HEK293 (cell line): ENCODE data around the gene WASF3.

Experiments used
- CTCF ChIA-PET: fragments of 350-600 bp; formaldehyde crosslinking; extraction: SDS; loops from one replicate; lab custom pipeline; 2021; ENCODE audit warnings: antibody characterized with exemption; lab: Yijun Ruan, JAX
- POLR2A ChIA-PET: fragments of 300-600 bp; formaldehyde crosslinking; extraction: SDS; loops from one replicate; lab custom pipeline; 2020; ENCODE audit warnings: antibody characterized with exemption, inconsistent platforms; lab: Yijun Ruan, JAX
- H3K27ac ChIP-seq: fragments of 200-500 bp; sonication (Bioruptor generic); 2 replicates; pipeline ENCODE4 v1.5.1; 2014; ENCODE audit warnings: low read depth, low read length, control low read depth, inconsistent platforms; ENCODE audit errors: extremely low read depth
- H3K36me3 ChIP-seq, 2 experiments: fragments of 200-500 bp in 1 of 2; sonication (Bioruptor generic) in 1 of 2; 1 replicate in 1 of 2; 2 replicates in 1 of 2; pipeline ENCODE4 v1.5.1; 2014 to 2017; ENCODE audit warnings: inconsistent platforms in 2 of 2, low read length in 2 of 2; ENCODE audit not compliant: control insufficient read depth in 2 of 2, insufficient read depth in 1 of 2
- H3K4me1 ChIP-seq: fragments of 200-500 bp; sonication (Bioruptor generic); 2 replicates; pipeline ENCODE4 v1.5.1; 2014; ENCODE audit warnings: mild to moderate bottlenecking, low read length, inconsistent platforms; ENCODE audit not compliant: control insufficient read depth, insufficient read depth
- H3K4me3 ChIP-seq: 2 replicates; pipeline ENCODE4 v1.5.1; 2011; ENCODE audit warnings: low read depth, mild to moderate bottlenecking, control low read depth, low read length, moderate library complexity
- H3K9me3 ChIP-seq: fragments of 200-500 bp; sonication (Bioruptor generic); 2 replicates; pipeline ENCODE4 v1.5.1; 2014; ENCODE audit warnings: low read depth, low read length, inconsistent platforms; ENCODE audit not compliant: control insufficient read depth, insufficient read depth
- GLIS1 ChIP-seq: fragments of 450-650 bp; formaldehyde crosslinking; IDR thresholded peaks from 2 replicates; pipeline ENCODE4 v1.5.1; 2016; ENCODE audit warnings: missing biosample characterization, missing genetic modification characterization
- GLIS2 ChIP-seq: fragments of 450-650 bp; formaldehyde crosslinking; IDR thresholded peaks from 2 replicates; pipeline ENCODE4 v1.5.1; 2016; ENCODE audit warnings: missing biosample characterization, missing genetic modification characterization
- MYNN ChIP-seq: fragments of 450-650 bp; formaldehyde crosslinking; IDR thresholded peaks from 2 replicates; pipeline ENCODE4 v1.5.1; 2016; ENCODE audit warnings: missing biosample characterization, missing genetic modification characterization, borderline replicate concordance
- PBX3 ChIP-seq: sonication (generic); formaldehyde crosslinking; IDR thresholded peaks from 2 replicates; pipeline ENCODE4 v1.8.1; 2022; ENCODE audit warnings: mild to moderate bottlenecking, moderate library complexity, missing genetic modification reagents
- SCRT1 ChIP-seq: fragments of 450-650 bp; formaldehyde crosslinking; IDR thresholded peaks from 2 replicates; pipeline ENCODE4 v1.5.1; 2016; ENCODE audit warnings: missing biosample characterization, missing genetic modification characterization, borderline replicate concordance
- SETDB1 ChIP-seq: IDR thresholded peaks from one replicate; pipeline ENCODE4 v1.6.1; 2017; ENCODE audit warnings: mild to moderate bottlenecking, low read length, moderate library complexity, mixed read lengths; ENCODE audit not compliant: insufficient read length
- SP7 ChIP-seq: fragments of 450-650 bp; formaldehyde crosslinking; IDR thresholded peaks from 2 replicates; pipeline ENCODE4 v1.5.1; 2016; ENCODE audit warnings: missing biosample characterization, missing genetic modification characterization
- TRIM28 ChIP-seq: IDR thresholded peaks from 2 replicates; pipeline ENCODE4 v1.6.1; 2011; ENCODE audit warnings: low read length, control low read depth, borderline replicate concordance
- YY1 ChIP-seq: fragments of 450-650 bp; formaldehyde crosslinking; IDR thresholded peaks from 2 replicates; pipeline ENCODE4 v1.5.1; 2018; ENCODE audit warnings: missing biosample characterization, missing genetic modification characterization
- ZNF114 ChIP-seq: fragments of 450-650 bp; formaldehyde crosslinking; IDR thresholded peaks from 2 replicates; pipeline ENCODE4 v1.5.0; 2017; ENCODE audit warnings: missing biosample characterization, missing genetic modification characterization
- ZNF146 ChIP-seq: fragments of 450-650 bp; formaldehyde crosslinking; IDR thresholded peaks from 2 replicates; pipeline ENCODE4 v1.5.1; 2016; ENCODE audit warnings: missing biosample characterization, missing genetic modification characterization
- ZNF19 ChIP-seq: fragments of 450-650 bp; formaldehyde crosslinking; IDR thresholded peaks from 2 replicates; pipeline ENCODE4; 2016; ENCODE audit warnings: missing biosample characterization, missing genetic modification characterization, low read depth
- ZNF223 ChIP-seq: fragments of 450-650 bp; formaldehyde crosslinking; IDR thresholded peaks from 2 replicates; pipeline ENCODE4 v1.5.1; 2016; ENCODE audit warnings: missing biosample characterization, missing genetic modification characterization
- ZNF24 ChIP-seq: fragments of 450-650 bp; formaldehyde crosslinking; IDR thresholded peaks from 2 replicates; pipeline ENCODE4 v1.5.1; 2016; ENCODE audit warnings: missing biosample characterization, missing genetic modification characterization
- ZNF366 ChIP-seq: fragments of 450-650 bp; formaldehyde crosslinking; conservative IDR thresholded peaks from 2 replicates; pipeline ENCODE4 v1.5.1; 2016; ENCODE audit warnings: missing biosample characterization, missing genetic modification characterization
- ZNF37A ChIP-seq: fragments of 450-650 bp; IDR thresholded peaks from 2 replicates; pipeline ENCODE4 v1.5.1; 2018; ENCODE audit warnings: missing biosample characterization, missing genetic modification characterization
- ZNF404 ChIP-seq: fragments of 450-650 bp; formaldehyde crosslinking; IDR thresholded peaks from 2 replicates; pipeline ENCODE4 v1.5.1; 2017; ENCODE audit warnings: missing biosample characterization, missing genetic modification characterization
- ZNF624 ChIP-seq: fragments of 450-650 bp; formaldehyde crosslinking; IDR thresholded peaks from 2 replicates; pipeline ENCODE4 v1.5.1; 2017; ENCODE audit warnings: missing biosample characterization, missing genetic modification characterization
- ZNF629 ChIP-seq: fragments of 450-650 bp; formaldehyde crosslinking; IDR thresholded peaks from 2 replicates; pipeline ENCODE4 v1.5.1; 2017; ENCODE audit warnings: missing biosample characterization, missing genetic modification characterization
- ZNF76 ChIP-seq: fragments of 450-650 bp; formaldehyde crosslinking; IDR thresholded peaks from 2 replicates; pipeline ENCODE4; 2016; ENCODE audit warnings: low read depth, missing biosample characterization, missing genetic modification characterization, borderline replicate concordance
- ZNF792 ChIP-seq: fragments of 450-650 bp; formaldehyde crosslinking; IDR thresholded peaks from 2 replicates; pipeline ENCODE4 v1.5.1; 2016; ENCODE audit warnings: missing biosample characterization, missing genetic modification characterization
- ZXDB ChIP-seq: fragments of 450-650 bp; formaldehyde crosslinking; IDR thresholded peaks from 2 replicates; pipeline ENCODE4 v1.5.1; 2016; ENCODE audit warnings: missing biosample characterization, missing genetic modification characterization

The WASF3 gene

GRCh38 chr13:26623125-26623524 is 65.6 kb downstream of the WASF3 start:
- no peak overlapping the region for H3K4me3 ChIP-seq
- no peaks in the 10 kb centered on the region for H3K9me3 ChIP-seq
- POLR2A ChIA-PET = no interaction called here
- H3K36me3 ChIP-seq = peaks cover 0 to 9% of the 10 kb centered on the region in 2 experiments; a peak in 1 of 3 replicates
- TF ChIP-seq GLIS1 (peak; percentile 93), ZNF792 (no peak)
- H3K27ac ChIP-seq = no peak overlapping the region
- H3K4me1 ChIP-seq = no peaks in the 10 kb centered on the region
- CTCF ChIA-PET = interaction anchor here (0.6 to 1.0 kb wide), 2 partner anchors 16 to 21 kb away, joined by 3 read pairs; no protein-coding TSS in a partner anchor

DNA sequence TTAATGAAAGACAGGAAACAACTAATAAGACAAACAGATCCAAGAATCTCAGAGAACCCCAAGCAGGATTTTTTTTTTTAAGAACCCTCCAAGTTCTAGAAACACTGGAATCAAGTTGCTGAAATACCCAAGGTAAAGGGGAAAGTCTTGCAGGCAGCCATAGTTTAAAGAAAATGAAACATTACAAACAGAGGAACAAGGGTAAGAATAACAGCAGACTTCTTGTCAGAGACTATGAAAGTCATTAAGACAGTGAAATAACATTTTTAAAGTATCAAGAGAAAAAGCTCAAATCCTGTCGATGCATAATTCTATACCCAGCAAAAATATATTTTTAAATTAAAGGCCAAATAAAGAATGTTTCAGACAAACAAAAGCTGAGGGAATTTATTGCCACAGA is 67.1 kb downstream of the WASF3 start:
- Histone ChIP-seq H3K4me1 (no peaks in the 10 kb centered on the region), H3K27ac (no peak overlapping the region), H3K9me3 (no peaks in the 10 kb centered on the region), H3K36me3 (peaks cover 0 to 13% of the 10 kb centered on the region in 2 experiments; a peak in 1 of 3 replicates), H3K4me3 (no peak overlapping the region)
- ChIA-PET POLR2A (no interaction called here), CTCF (interaction anchor here (0.7 kb wide), 1 partner anchor 422 kb away, joined by 6 read pairs; no protein-coding TSS in a partner anchor)
- peak; percentile 79 for TF ChIP-seq SETDB1
- no peak for TF ChIP-seq ZNF114
- TF ChIP-seq MYNN (tag by site-specific recombination) = no peak
- TF ChIP-seq YY1 (tag by site-specific recombination) = no peak
- peak; percentile 74; the same call in 1 of the 2 replicates for TF ChIP-seq TRIM28
- TF ChIP-seq SCRT1 = no peak
- TF ChIP-seq ZNF146 (tag by site-specific recombination) = peak; percentile 41; the same call in 1 of the 2 replicates
- TF ChIP-seq ZNF76 = no peak

DNA sequence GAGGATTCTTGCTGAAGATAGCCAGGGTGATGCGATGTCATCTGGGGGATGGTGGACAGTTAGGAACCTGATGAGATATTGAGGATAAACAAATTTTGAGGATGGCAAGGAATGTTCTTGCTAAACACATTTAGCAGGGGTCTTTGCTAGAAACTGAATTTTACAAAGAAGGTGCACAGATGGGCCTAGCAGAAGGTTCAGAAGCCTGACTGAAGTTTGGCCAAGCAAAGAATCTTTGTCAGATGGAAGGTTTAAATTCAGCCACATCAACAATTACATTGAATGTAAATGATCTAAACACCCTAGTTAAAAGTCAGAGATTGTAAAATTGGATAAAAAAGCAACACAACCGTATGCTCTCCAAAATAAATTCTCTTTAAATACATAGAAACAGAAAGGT is 68.8 kb downstream of the WASF3 start:
- H3K27ac ChIP-seq = no peak overlapping the region
- ChIA-PET CTCF (no interaction called here), POLR2A (no interaction called here)
- no peaks in the 10 kb centered on the region for H3K4me1 ChIP-seq
- TF ChIP-seq PBX3 (CRISPR knock-in tag) (no peak), ZNF37A (tag by site-specific recombination) (no peak), ZNF24 (no peak), ZNF223 (tag by site-specific recombination) (no peak), ZNF404 (tag by site-specific recombination) (no peak), SP7 (tag by site-specific recombination) (no peak), GLIS2 (no peak), ZNF629 (tag by site-specific recombination) (no peak), ZXDB (tag by site-specific recombination) (no peak), MYNN (tag by site-specific recombination) (no peak), ZNF624 (tag by site-specific recombination) (no peak), ZNF366 (tag by site-specific recombination) (no peak), ZNF19 (tag by site-specific recombination) (no peak)
- no peaks in the 10 kb centered on the region for H3K9me3 ChIP-seq
- peaks cover 0 to 9% of the 10 kb centered on the region in 2 experiments; a peak in 1 of 3 replicates for H3K36me3 ChIP-seq
- H3K4me3 ChIP-seq = no peak overlapping the region
